Caki2 (cell line): ENCODE measurements around the gene CCDC85B. TPM values are rescaled to one million over a fixed set of nuclear protein-coding genes. Genes with fewer than 3 reads are reported as not detected.
A peak's percentile ranks its signal among the peaks of the same experiment; 100 is the strongest.

ENCODE experiments used
- DNase-seq: peaks from one replicate; pipeline ENCODE4 v3.0.0-alpha.2; 2015; ENCODE audit warnings: low read depth
- in situ Hi-C: cut with HindIII; loops from 2 replicates; pipeline ENCODE4 v1.10.0; 2016; ENCODE audit warnings: low sequenced_read_pairs, low pct_unique_long_range_greater_than_20kb, mixed read lengths
- total RNA-seq: library from RNA; depleted of rRNA; stranded (reverse); fragments of >200 nt; shearing (Covaris generic); gene quantifications from 2 replicates; pipeline ENCODE4 v1.2.3, GENCODE V29; 2014; ENCODE audit warnings: low replicate concordance

The CCDC85B gene
- total RNA-seq, 1 experiment from 2014 or later, result 121 TPM

GRCh38 chr11:65897020-65897471 lies 6.6 kb downstream of the CCDC85B start:
- DNase-seq, result no peak
- in situ Hi-C loops, result no loop called here

DNA sequence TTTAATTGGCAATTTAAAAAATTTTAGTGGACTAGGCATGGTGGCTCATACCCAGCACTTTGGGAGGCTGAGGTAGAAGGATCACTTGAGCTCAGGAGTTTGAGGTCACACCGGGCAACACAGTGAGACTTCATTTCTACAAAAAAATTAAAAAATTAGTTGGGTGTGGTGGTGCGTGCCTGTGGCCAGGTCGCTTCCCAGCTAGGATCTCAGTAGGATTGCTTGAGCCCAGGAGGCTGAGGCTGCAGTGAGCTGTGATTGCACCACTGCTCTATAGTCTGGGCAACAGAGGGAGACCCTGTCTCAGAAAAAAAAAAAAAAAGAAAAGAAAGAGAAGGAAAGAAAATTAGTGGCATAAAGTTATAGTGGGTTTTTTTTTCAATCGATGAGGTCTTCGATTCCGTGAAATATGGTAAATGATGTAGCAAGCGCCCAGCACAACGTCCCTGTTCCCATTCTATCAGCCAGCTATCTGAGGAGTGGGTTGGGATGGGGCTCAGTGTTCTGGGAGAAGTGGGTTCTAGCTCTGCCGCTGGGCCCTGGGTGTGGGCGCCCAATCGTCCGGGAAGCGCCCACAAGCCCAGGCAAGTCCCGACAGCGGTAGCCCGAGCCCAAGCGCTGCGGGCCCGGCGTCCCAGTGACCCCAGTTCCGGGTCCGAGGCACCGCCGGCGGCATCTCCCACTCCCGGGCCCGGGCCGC lies 8.3 kb downstream of the CCDC85B start:
- no peak for DNase-seq
- in situ Hi-C loops, result no loop called here

DNA sequence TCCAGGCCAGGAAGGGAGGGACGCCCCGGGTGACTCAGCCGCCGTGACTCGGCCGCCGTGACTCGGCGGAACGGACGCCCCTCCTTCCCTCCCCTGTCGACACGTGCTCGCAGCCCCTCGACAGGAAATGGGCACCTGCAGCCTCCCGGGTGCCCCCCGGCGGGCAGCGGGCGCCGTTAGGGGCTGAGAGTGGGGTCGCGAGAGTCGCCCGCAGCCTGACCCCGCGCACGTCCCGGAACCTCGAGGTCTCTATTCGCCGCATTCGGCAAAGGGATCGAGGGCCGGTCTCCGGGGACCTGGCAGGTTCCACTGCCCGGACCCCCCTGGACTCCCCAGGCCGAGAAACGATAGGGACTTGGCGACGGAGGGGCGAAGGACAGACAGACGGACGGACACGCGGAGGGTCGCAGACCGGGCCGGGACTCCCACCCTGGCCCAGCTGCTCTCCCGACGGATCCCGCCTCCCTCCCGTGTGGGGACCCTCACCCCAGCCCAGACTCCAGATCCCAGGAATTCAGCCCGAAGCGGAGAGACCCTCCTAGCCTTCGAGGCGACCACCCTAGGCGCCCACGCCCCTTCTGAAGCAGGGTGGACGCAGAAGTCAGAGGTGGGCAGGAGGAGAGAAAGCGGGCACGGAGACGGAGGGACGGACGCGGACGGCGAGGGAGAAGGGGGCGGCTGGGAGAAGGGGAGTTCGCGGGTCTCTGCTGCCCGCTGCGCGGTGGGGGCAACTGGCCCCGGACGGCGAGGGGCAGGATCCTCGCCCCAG lies 9.1 kb downstream of the CCDC85B start:
- in situ Hi-C loops, result no loop called here
- DNase-seq, result peak; percentile 87

GRCh38 chr11:65900125-65900898 lies 9.8 kb downstream of the CCDC85B start, which contains the start of gene FOSL1:
Gene FOSL1 (minus strand): TSS chr11:65900388. CDS start chr11:65900339, 49 bp downstream.
- DNase-seq, result peak; percentile 96
- in situ Hi-C loops, result no loop called here

GRCh38 chr11:65900899-65901180 lies 10.4 kb downstream of the CCDC85B start:
- in situ Hi-C loops, result no loop called here
- no peak for DNase-seq

DNA sequence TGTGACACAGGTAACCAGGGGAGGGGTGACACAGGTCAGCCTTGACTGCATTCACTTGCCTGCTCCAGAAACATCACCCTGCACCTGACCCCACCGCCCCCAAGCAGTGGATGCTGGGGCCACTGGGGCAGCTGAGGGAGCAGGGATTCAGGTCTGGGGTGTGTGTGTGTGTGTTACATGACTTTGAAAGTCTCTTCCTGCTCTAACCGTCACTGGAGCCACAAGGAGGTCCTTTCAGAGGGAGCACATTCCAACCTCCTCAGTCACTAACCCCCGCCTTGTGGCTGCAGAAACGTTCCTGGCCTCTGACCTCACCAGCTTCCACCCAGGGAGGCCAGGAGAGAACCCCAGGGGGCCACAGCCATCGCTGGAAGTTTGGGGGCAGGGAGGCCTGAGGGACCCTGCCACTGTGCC lies 12.6 kb downstream of the CCDC85B start:
- in situ Hi-C loops, result no loop called here
- peak; percentile 89 for DNase-seq

DNA sequence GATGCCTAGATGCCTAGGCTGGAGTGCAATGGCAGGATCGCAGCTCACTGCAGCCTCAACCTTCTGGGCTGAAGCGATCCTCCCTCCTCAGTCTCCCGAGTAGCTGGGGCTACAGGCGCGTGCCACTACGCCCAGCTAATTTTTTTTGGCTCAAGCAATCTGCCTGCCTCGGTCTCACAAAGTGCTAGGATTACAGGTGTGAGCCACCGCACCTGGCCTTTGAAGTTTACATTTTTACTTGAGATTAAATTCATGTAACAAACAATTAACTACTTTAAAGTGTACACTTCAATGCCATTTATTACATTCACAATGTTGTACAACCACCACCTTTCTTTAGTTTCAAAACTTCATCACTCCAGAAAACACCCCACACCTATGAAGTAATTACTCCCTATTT lies 13.2 kb downstream of the CCDC85B start:
- in situ Hi-C loops, result no loop called here
- DNase-seq, result no peak

- no peak for DNase-seq
- in situ Hi-C loops, result no loop called here
Observed at GRCh38 chr11:65906602-65907001, 16.1 kb downstream of the CCDC85B start.

DNA sequence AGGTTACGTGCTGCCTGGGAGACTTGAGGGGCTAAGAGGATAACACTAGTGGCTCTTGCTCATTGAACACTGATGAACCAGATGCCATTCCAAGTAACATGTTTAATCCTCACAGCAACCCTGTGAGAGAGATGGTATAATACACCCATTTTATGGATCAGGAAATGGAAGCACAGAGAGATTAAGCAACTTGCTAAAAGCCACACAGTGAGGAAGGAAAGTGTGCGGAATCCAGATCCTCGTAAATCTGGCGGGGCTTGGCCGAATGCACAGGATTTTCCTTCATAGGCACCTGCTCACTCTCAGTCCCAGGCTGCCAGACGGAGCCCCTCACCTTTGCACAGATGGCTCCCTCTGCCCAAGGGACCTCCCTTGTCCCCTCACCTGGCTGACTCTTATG lies 17.4 kb downstream of the CCDC85B start:
- DNase-seq, result no peak
- in situ Hi-C loops, result no loop called here

- DNase-seq, result peak; percentile 86
Observed at GRCh38 chr11:65911682-65912568, 21.5 kb downstream of the CCDC85B start.

GRCh38 chr11:65912845-65913244 lies 22.4 kb downstream of the CCDC85B start:
- peak; percentile 31 for DNase-seq
- in situ Hi-C loops, result no loop called here

More at GRCh38 chr11:65911682-65912568, 21.5 kb downstream of the CCDC85B start:
- in situ Hi-C loops, result no loop called here

GRCh38 chr11:65915101-65915820 lies 24.8 kb downstream of the CCDC85B start:
- DNase-seq, result no peak
- in situ Hi-C loops, result no loop called here

- DNase-seq, result peak; percentile 90
- in situ Hi-C loops, result no loop called here
Observed at GRCh38 chr11:65915821-65916251, 25.4 kb downstream of the CCDC85B start.

GRCh38 chr11:65916391-65916790 lies 25.9 kb downstream of the CCDC85B start:
- in situ Hi-C loops, result no loop called here
- DNase-seq, result no peak

- peak; percentile 31 for DNase-seq
- in situ Hi-C loops, result no loop called here
Observed at GRCh38 chr11:65917077-65917433, 26.6 kb downstream of the CCDC85B start.

- in situ Hi-C loops, result no loop called here
- peak; percentile 49 for DNase-seq
Observed at GRCh38 chr11:65917434-65918210, 27.1 kb downstream of the CCDC85B start.
